SK-N-SH (cell line): ENCODE data around the gene JAZF1. TPM values are rescaled to one million over a fixed set of nuclear protein-coding genes. Genes with fewer than 3 reads are reported as not detected.
A peak's percentile ranks its signal among the peaks of the same experiment; 100 is the strongest.

Source experiments
- CTCF ChIA-PET: fragments of 300-600, 350-600 bp; formaldehyde crosslinking; extraction: SDS; loops from one replicate; lab custom pipeline; 2021; lab: Yijun Ruan, JAX
- POLR2A ChIA-PET: fragments of 350-600 bp; sonication (Branson Sonifier 250); formaldehyde crosslinking; extraction: SDS; loops from one replicate; lab custom pipeline; 2020; ENCODE audit warnings: antibody characterized with exemption, inconsistent platforms; lab: Yijun Ruan, JAX
- DNase-seq: peaks from one replicate; pipeline ENCODE4 v3.0.0; 2012
- H2AFZ ChIP-seq: fragments of 200-600 bp; sonication (generic); 2 replicates; pipeline ENCODE4 v1.8.1; 2016; ENCODE audit warnings: antibody characterized with exemption, mild to moderate bottlenecking, low read depth
- H3F3A ChIP-seq: fragments of 200-600 bp; sonication (generic); replicated peaks from 2 replicates; pipeline ENCODE3; 2016; ENCODE audit warnings: antibody characterized with exemption, mild to moderate bottlenecking; ENCODE audit not compliant: insufficient read depth
- H3K27ac ChIP-seq, 2 experiments: fragments of 200-500 bp in 1 of 2; fragments of 200-600 bp in 1 of 2; sonication (Bioruptor generic) in 1 of 2; sonication (generic), shearing (Covaris generic) in 1 of 2; 2 replicates each; pipeline versions ENCODE4 v1.5.1 to v1.6.1; 2014 to 2016; ENCODE audit warnings: low read depth in 2 of 2, inconsistent platforms in 1 of 2, low read length in 1 of 2, mild to moderate bottlenecking in 1 of 2, mixed read lengths in 1 of 2
- H3K27me3 ChIP-seq: fragments of 200-600 bp; sonication (generic), shearing (Covaris generic); 2 replicates; pipeline ENCODE4 v1.6.1; 2016; ENCODE audit warnings: mixed run types; ENCODE audit not compliant: insufficient read depth
- H3K36me3 ChIP-seq, 2 experiments: fragments of 200-500 bp in 1 of 2; fragments of 200-600 bp in 1 of 2; sonication (Bioruptor generic) in 1 of 2; sonication (generic) in 1 of 2; replicated peaks in 1 of 2; 2 replicates each; pipeline versions ENCODE3 to v1.5.1; 2014 to 2016; ENCODE audit warnings: low read length in 1 of 2, mild to moderate bottlenecking in 1 of 2; ENCODE audit not compliant: insufficient read depth in 2 of 2, control insufficient read depth in 1 of 2
- H3K4me1 ChIP-seq, 2 experiments: fragments of 200-500 bp in 1 of 2; fragments of 200-600 bp in 1 of 2; sonication (Bioruptor generic) in 1 of 2; sonication (generic), shearing (Covaris generic) in 1 of 2; 2 replicates each; pipeline versions ENCODE4 v1.5.1 to v1.6.1; 2014 to 2016; ENCODE audit warnings: low read depth in 1 of 2, low read length in 1 of 2, mixed run types in 1 of 2; ENCODE audit not compliant: insufficient read depth in 2 of 2, control insufficient read depth in 1 of 2
- H3K4me2 ChIP-seq: fragments of 200-600 bp; sonication (generic), shearing (Covaris generic); 2 replicates; pipeline ENCODE4 v1.6.1; 2017; ENCODE audit warnings: mixed run types
- H3K4me3 ChIP-seq, 2 experiments: fragments of 200-500 bp in 1 of 2; fragments of 200-600 bp in 1 of 2; sonication (Bioruptor generic) in 1 of 2; sonication (generic), shearing (Covaris generic) in 1 of 2; 2 replicates each; pipeline versions ENCODE4 v1.5.1 to v1.8.1; 2014 to 2016; ENCODE audit warnings: low read depth in 2 of 2, inconsistent platforms in 1 of 2, low read length in 1 of 2, mild to moderate bottlenecking in 1 of 2, mixed read lengths in 1 of 2, moderate library complexity in 1 of 2
- H3K79me2 ChIP-seq: fragments of 200-600 bp; sonication (generic); 2 replicates; pipeline ENCODE4 v1.8.1; 2017; ENCODE audit warnings: mild to moderate bottlenecking; ENCODE audit not compliant: insufficient read depth
- H3K9ac ChIP-seq: fragments of 200-600 bp; sonication (generic); 2 replicates; pipeline ENCODE4 v1.6.1; 2017; ENCODE audit warnings: mixed run types
- H3K9me2 ChIP-seq: fragments of 200-600 bp; sonication (generic); 2 replicates; pipeline ENCODE4 v1.6.1; 2017; ENCODE audit warnings: mixed run types
- H3K9me3 ChIP-seq: fragments of 200-600 bp; sonication (generic); 2 replicates; pipeline ENCODE4 v1.6.1; 2017; ENCODE audit warnings: mixed run types, mild to moderate bottlenecking, moderate library complexity
- H4K20me1 ChIP-seq: fragments of 200-600 bp; sonication (generic); 2 replicates; pipeline ENCODE4 v1.6.1; 2017; ENCODE audit warnings: mild to moderate bottlenecking, mixed run types; ENCODE audit not compliant: insufficient read depth
- CHD2 ChIP-seq: fragments of 150-350 bp; IDR thresholded peaks from 2 replicates; pipeline ENCODE4 v1.6.1; 2018; ENCODE audit warnings: low read length; ENCODE audit not compliant: partially characterized antibody
- ELF1 ChIP-seq: IDR thresholded peaks from 2 replicates; pipeline ENCODE4 v1.4.0; 2012
- FOXJ3 ChIP-seq: sonication (generic); formaldehyde crosslinking; IDR thresholded peaks from 2 replicates; pipeline ENCODE4 v1.5.1; 2020; ENCODE audit warnings: mild to moderate bottlenecking, missing genetic modification reagents
- FOXM1 ChIP-seq: IDR thresholded peaks from 2 replicates; pipeline ENCODE4 v1.4.0; 2012; ENCODE audit warnings: low read depth, mild to moderate bottlenecking
- GABPA ChIP-seq: IDR thresholded peaks from 2 replicates; pipeline ENCODE4 v1.4.0; 2012; ENCODE audit warnings: low read depth, mild to moderate bottlenecking
- JUND ChIP-seq: IDR thresholded peaks from 2 replicates; pipeline ENCODE4 v1.4.0; 2012
- MAX ChIP-seq: IDR thresholded peaks from 2 replicates; pipeline ENCODE4 v1.4.0; 2012; ENCODE audit warnings: low read depth
- MEF2A ChIP-seq: IDR thresholded peaks from 2 replicates; pipeline ENCODE4 v1.4.0; 2012; ENCODE audit warnings: low read depth, borderline replicate concordance
- NRF1 ChIP-seq: IDR thresholded peaks from 2 replicates; pipeline ENCODE4 v1.6.1; 2012; ENCODE audit warnings: low read depth, mild to moderate bottlenecking, low read length
- PBX3 ChIP-seq: IDR thresholded peaks from 2 replicates; pipeline ENCODE4; 2012
- RAD21 ChIP-seq: IDR thresholded peaks from 2 replicates; pipeline ENCODE4 v1.6.1; 2012; ENCODE audit warnings: mild to moderate bottlenecking, low read length
- RCOR1 ChIP-seq: fragments of 150-350 bp; IDR thresholded peaks from 2 replicates; pipeline ENCODE4 v1.6.1; 2017; ENCODE audit warnings: antibody characterized with exemption, low read length
- REST ChIP-seq: IDR thresholded peaks from 2 replicates; pipeline ENCODE4 v1.6.1; 2012; ENCODE audit warnings: mild to moderate bottlenecking, low read depth, low read length, moderate library complexity
- SMC3 ChIP-seq: IDR thresholded peaks from 2 replicates; pipeline ENCODE4 v1.6.1; 2012; ENCODE audit warnings: low read depth, low read length, improper control_type of control experiment
- TCF12 ChIP-seq: IDR thresholded peaks from 2 replicates; pipeline ENCODE4 v1.4.0; 2012
- USF1 ChIP-seq: IDR thresholded peaks from 2 replicates; pipeline ENCODE4 v1.4.0; 2012; ENCODE audit warnings: low read depth, borderline replicate concordance
- YY1 ChIP-seq: IDR thresholded peaks from 2 replicates; pipeline ENCODE4 v1.4.0; 2012; ENCODE audit warnings: low read depth, mild to moderate bottlenecking
- WGBS: methylation state at CpG from one replicate; pipeline ENCODE4 v1.1.6; 2017; ENCODE audit warnings: low lambda C conversion rate; 5-methylcytosine and 5-hydroxymethylcytosine counted together
- polyA plus RNA-seq, 3 experiments: library from polyadenylated mRNA; depleted of rRNA; stranded (reverse); fragments of >200 nt; gene quantifications; 2 replicates each; pipeline ENCODE4 v1.2.3, GENCODE V29; 2012

Gene JAZF1
- polyA plus RNA-seq, 1 of the 3 experiments (the other 2 are of a cell fraction) = 1.7 TPM

GRCh38 chr7:27905951-27906350 lies 274.6 kb downstream of the JAZF1 start:
- H3K36me3 ChIP-seq = no peaks in the 10 kb centered on the region
- no peak overlapping the region for H3K4me2 ChIP-seq
- H3F3A ChIP-seq = no peaks in the 10 kb centered on the region
- no peaks in the 10 kb centered on the region for H4K20me1 ChIP-seq
- H3K4me3 ChIP-seq = no peak overlapping the region
- H3K27ac ChIP-seq = no peak overlapping the region
- no peaks in the 10 kb centered on the region for H3K9me3 ChIP-seq
- no peak for DNase-seq
- no peak for TF ChIP-seq FOXM1
- TF ChIP-seq ELF1 = no peak
- TF ChIP-seq GABPA = no peak
- no peak for TF ChIP-seq MAX
- no peak for TF ChIP-seq FOXJ3 (CRISPR knock-in tag)
- TF ChIP-seq JUND = no peak
- no peak for TF ChIP-seq NRF1
- no peak for TF ChIP-seq SMC3
- POLR2A ChIA-PET = no interaction called here
- no peaks in the 10 kb centered on the region for H3K79me2 ChIP-seq
- no peaks in the 10 kb centered on the region for H3K27me3 ChIP-seq
- H3K9me2 ChIP-seq = no peaks in the 10 kb centered on the region
- no peaks in the 10 kb centered on the region for H3K4me1 ChIP-seq
- WGBS = 72% methylated on average over 3 of the region's 4 CpGs
- H2AFZ ChIP-seq = no peak overlapping the region
- CTCF ChIA-PET = interaction anchor here (1.0 to 2.1 kb wide), 8 partner anchors 11 to 727 kb away, joined by 3 to 9 read pairs (median 4); partner anchors contain the start of gene HIBADH
- H3K9ac ChIP-seq = no peak overlapping the region

DNA sequence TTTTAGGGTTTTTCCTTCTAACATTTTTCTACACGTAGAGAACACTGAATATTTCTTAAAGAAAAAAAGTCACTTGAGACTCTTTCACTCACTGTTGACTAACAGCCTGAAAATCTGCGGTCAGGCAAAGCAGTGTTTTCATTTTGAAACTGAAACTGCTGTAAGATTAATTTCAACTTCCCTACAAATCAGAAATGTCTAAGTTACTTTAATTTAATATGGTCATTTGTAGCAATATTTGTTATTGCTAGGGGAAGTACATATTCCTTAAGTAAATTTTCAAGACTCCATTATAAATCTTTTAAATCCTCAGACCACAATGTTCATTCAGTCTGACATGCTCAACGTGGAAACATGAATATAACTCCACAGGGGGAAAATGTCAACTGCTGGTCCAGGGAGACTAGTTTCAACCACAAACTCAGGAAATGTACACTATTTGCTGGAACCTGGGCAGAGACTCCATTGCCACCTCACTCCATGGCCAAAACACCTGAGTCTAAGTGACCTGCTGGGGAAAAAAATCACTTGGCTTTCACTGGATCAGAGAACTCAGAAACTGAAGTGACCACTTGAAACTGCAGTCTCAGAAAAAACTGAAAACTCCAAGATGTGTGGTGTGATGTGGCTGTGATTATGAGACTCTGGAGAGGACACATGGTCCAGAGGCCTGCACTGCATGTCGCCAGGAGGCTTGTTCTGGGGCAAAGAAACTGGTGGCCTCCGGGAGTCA lies 279.4 kb downstream of the JAZF1 start:
- Histone ChIP-seq H3K4me3 (no peak overlapping the region; a peak in 1 of 4 replicates), H3K27me3 (no peaks in the 10 kb centered on the region), H3K4me2 (peak overlapping the region; percentile 49), H3F3A (no peaks in the 10 kb centered on the region), H2AFZ (peak overlapping the region; percentile 30; the same call in 1 of the 2 replicates), H3K4me1 (no peaks in the 10 kb centered on the region), H3K27ac (no peak overlapping the region), H3K36me3 (no peaks in the 10 kb centered on the region), H3K79me2 (no peaks in the 10 kb centered on the region), H3K9ac (peak overlapping the region; percentile 7; the same call in 1 of the 2 replicates), H3K9me3 (no peaks in the 10 kb centered on the region), H4K20me1 (no peaks in the 10 kb centered on the region), H3K9me2 (no peaks in the 10 kb centered on the region)
- CTCF ChIA-PET = no interaction called here
- POLR2A ChIA-PET = no interaction called here
- no peak for DNase-seq
- 76% methylated on average over 5 of the region's 5 CpGs for WGBS
- no peak for TF ChIP-seq YY1
- TF ChIP-seq, all 33 proteins: peak for 0

DNA sequence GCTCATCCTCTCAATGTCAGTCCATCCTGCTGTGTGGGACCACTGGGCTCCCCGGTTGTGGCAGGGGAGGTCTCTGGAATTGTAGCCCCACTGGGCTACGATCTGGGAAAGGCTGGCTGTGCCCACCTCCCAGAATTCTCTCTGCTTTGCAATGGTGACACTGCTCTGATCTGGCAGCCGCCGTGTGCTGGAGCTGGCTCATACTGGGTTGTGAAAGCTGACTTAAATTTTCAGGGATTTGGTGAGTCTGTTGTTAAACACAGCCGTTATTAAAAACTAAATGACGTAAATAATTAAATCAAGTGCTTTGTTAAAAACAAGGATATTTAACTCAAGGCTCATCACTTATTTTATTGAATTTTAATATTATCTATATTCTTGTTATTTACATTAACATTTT lies 280.6 kb downstream of the JAZF1 start:
- no peaks in the 10 kb centered on the region for H3K9me3 ChIP-seq
- no peak overlapping the region for H3K4me3 ChIP-seq
- H3K27me3 ChIP-seq = no peaks in the 10 kb centered on the region
- no peaks in the 10 kb centered on the region for H3K4me1 ChIP-seq
- H3K9ac ChIP-seq = no peak overlapping the region
- no peak overlapping the region for H2AFZ ChIP-seq
- no peaks in the 10 kb centered on the region for H4K20me1 ChIP-seq
- H3K79me2 ChIP-seq = no peaks in the 10 kb centered on the region
- no peaks in the 10 kb centered on the region for H3K9me2 ChIP-seq
- H3K27ac ChIP-seq = no peak overlapping the region
- H3K36me3 ChIP-seq = no peaks in the 10 kb centered on the region
- CTCF ChIA-PET = interaction anchor here (0.6 to 1.8 kb wide), 4 partner anchors 21 to 1123 kb away, joined by 3 to 5 read pairs (median 4); no protein-coding TSS in a partner anchor
- POLR2A ChIA-PET = no interaction called here
- WGBS = 93% methylated on average over 5 of the region's 6 CpGs
- no peaks in the 10 kb centered on the region for H3F3A ChIP-seq
- H3K4me2 ChIP-seq = no peak overlapping the region
- DNase-seq = no peak
- TF ChIP-seq MEF2A (no peak), PBX3 (no peak), REST (no peak), NRF1 (no peak), GABPA (no peak), RAD21 (no peak), FOXJ3 (CRISPR knock-in tag) (no peak), RCOR1 (no peak), CHD2 (no peak), USF1 (no peak), TCF12 (no peak), SMC3 (no peak)
